Caki2 (cell line): ENCODE data around the gene PIGC. TPM values are rescaled to one million over a fixed set of nuclear protein-coding genes. Genes with fewer than 3 reads are reported as not detected.

Experiments used
- total RNA-seq: library from RNA; depleted of rRNA; stranded (reverse); fragments of >200 nt; shearing (Covaris generic); gene quantifications from 2 replicates; pipeline ENCODE4 v1.2.3, GENCODE V29; 2014; ENCODE audit warnings: low replicate concordance; rRNA removed

Gene PIGC
- total RNA-seq, 1 experiment from 2014 or later, result 27.1 TPM

Other genes with a start within 250 kb of the PIGC start
- not detected in 2 replicates for gene C1orf105, start 23.4 kb downstream of the PIGC start, total RNA-seq
- gene SUCO, start 89.1 kb upstream of the PIGC start, total RNA-seq, result 4.2 and 8.9 TPM in 2 replicates
- gene FASLG, start 215.0 kb upstream of the PIGC start, total RNA-seq, result not detected in 2 replicates